Muscle of back (tissue), 11 donors: ENCODE data around the gene PLCH1. TPM values are rescaled to one million over a fixed set of nuclear protein-coding genes. Genes with fewer than 3 reads are reported as not detected.

Experiments used
- DNase-seq, 3 donors: peaks; one replicate each; pipeline versions ENCODE4 v3.0.0 to v3.0.0-alpha.2; 2013
- polyA plus RNA-seq, 10 donors: library from polyadenylated mRNA; unstranded; fragments of 120-200 nt; gene quantifications; one replicate each; pipeline ENCODE4 v1.2.1, GENCODE V29; 2013; ENCODE audit not compliant: insufficient read length in 10 of 10

PLCH1 gene
- polyA plus RNA-seq, 10 donors: 0.18 to 0.75 (median 0.32) TPM

- no peak for DNase-seq
Measured at GRCh38 chr3:155550391-155550790, 194.5 kb downstream of the PLCH1 start.

DNA sequence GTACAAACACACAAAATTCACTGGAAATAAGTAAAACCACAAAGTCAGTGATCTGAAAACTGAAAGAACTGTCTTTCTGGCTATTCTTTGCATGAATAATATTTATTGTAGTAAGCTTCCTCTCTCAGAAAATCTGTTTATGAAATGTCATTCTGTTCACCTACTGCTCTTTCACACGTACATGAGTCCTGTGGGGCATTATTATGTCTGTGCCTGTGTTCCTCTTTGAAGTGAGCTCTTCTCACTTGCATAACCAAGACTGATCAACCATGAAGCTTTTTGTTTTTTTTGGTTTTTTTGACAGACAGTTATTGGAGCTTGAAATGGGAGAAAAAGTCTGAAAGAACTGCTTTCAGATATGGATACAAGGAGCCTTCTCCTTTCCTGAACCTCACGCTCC lies 195.8 kb downstream of the PLCH1 start:
- DNase-seq: no peak

DNA sequence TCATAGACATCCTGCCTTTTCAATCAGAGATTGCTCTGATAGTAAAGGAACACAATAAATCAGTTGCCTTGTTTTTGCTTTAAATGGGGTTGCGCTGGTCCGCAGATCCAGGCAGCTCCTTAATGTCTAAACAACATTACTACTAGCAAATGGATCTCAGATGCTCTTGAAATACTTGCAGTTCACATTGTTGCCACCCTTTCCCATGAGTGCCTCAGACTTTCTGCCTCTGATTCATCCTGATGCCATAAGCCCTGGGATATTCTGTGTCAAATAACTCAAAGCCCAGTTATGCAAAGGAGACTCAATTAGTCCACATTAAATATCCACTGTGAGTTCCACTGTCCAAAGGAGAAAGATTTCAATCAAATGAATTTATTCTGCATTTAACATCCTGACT lies 196.7 kb downstream of the PLCH1 start:
- DNase-seq: no peak

DNA sequence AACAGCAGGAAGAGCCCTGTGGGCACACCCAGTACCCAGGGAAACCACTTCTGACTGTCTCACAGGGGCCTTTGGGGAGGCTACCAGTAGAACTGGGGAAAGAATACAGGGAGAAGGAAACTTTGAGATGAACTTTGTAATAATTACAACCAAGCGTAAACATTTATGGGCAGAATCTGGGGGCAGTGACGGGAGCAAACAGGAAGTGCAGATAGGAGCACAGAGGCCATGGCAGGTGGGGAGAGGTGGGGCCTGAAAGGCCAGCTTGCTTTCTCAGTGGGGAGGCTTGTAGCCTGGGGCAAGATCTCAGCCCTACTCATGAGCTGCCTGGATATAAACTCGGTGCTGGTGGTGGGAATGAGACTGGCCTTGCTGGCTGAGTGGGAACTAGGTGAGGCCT lies 209.8 kb downstream of the PLCH1 start:
- no peak for DNase-seq

GRCh38 chr3:155528579-155528978 lies 216.3 kb downstream of the PLCH1 start:
- DNase-seq: no peak

GRCh38 chr3:155525324-155525833 lies 219.5 kb downstream of the PLCH1 start:
- DNase-seq: no peak

DNA sequence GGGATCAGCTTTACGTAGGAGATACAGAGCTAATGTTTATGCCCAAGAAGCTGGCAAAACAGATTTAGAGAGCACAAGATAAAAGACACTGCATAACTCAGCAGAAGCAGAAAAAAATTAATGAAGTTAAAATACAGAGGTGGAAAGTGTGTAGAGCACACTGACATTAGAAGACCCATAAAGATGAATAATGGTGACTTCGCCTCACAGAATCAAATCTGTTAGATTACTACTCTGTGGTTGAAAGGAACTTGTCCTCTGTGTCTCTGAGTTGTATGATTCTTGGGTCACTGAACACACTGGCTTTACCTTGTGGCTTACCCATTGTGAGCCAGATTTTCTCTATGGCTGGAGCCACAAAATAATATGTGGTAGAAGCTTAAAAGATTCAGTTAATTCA lies 224.4 kb downstream of the PLCH1 start:
- no peak for DNase-seq

- DNase-seq: no peak
Measured at GRCh38 chr3:155519078-155519477, 225.8 kb downstream of the PLCH1 start.

- DNase-seq: no peak
Measured at GRCh38 chr3:155517903-155518302, 227.0 kb downstream of the PLCH1 start.

DNA sequence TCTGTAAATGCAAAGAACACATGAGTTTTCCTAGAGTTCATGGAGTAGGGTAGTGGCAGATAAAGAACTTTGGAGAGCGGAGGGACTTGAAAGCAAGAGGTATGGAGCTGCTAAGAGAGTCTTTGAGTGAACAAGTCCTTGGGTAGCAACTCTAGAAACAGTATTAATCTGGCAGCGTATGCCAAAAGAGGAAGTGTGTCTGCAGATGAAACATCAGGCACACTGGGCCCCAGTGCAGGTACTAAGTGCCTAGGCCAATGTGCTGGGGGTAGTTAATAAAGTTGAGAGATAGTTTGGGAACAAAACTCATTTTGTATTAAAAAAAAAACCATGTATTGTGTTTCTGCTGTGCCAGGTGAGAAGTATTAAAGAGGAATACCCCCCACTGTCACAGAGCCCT lies 228.4 kb downstream of the PLCH1 start:
- no peak for DNase-seq

GRCh38 chr3:155512867-155513261 lies 232.0 kb downstream of the PLCH1 start:
- no peak for DNase-seq

DNA sequence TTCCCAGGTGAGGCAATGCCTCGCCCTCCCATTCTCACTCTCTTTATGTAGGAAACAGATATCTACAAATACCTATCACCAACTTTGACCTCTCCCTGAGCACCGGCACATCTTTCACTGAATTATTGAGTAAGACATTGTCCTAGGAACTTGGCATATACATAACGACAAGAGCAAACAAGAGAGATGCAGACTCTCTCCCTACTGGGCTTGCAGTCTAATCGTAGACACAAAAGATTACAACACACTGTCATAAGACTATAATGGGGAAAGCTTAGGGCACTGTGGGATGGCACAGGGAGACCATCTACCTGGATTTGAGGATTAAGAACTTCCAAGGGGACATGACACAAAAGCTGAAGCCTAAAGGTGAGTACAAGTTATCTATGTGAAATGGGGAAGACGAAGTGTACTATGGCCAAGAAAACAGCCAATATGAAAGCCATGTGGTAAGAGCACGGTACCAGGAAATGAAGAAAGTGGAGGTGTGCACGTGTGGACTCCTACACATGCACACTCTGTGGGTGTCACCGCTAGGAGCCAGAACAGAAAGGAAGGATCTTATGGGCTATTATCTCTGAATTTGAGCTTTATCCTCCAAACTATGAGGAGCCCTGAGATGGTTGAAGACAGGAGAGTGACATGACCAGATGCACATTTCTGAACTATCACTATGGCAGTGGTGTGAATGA lies 232.6 kb downstream of the PLCH1 start:
- DNase-seq: no peak

DNA sequence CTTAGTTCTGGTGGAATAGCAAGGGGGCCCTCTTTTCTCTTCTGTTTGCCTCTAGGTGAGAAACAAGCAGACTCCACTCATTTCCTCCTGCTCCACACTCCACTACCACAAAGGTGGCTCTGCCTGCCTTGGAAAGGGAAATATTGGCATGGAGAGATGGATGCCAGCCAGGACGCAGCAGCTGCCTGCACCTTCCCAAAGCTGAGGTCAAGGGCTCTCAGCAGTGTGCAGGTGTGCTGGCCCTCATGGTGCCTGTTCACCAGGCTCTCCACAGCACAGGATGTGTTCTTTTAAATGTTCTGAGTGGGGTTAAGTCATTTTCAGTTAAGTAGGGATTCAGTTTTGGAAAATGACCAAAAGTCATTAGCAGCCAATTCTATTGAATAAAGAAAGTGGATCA lies 240.2 kb downstream of the PLCH1 start:
- DNase-seq: no peak

GRCh38 chr3:155502630-155503029 lies 242.2 kb downstream of the PLCH1 start:
- no peak for DNase-seq

DNA sequence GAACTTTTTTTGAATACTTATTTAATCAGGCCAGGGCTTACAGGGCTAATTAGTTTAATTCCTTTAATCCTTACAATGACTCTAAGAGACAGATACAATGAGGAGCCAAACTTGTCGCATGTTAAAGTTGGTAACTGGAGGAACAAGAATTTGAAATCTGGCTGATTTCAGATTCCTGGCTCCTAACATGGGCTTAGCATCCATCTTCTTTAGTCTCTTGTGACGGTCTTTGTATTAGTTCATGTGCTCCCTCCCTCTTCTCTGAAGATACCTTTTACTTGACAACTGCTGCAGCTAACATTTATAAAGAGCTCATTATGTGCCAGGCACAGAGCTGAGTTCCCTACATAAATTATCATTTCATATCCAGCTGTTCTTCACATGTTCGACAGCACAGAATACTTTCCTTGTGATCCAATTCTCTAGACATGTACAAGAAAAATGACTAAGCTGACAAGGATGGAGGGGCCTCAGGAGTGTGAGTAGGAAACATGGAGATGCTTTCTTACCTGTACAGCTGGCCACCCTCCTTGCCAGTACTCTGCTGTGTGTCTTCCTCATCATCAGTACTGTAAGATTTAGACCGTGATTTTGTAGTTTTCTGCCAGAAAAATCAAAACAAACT lies 244.6 kb downstream of the PLCH1 start:
- peak in 1 of 3 donors; percentile 32 for DNase-seq

GRCh38 chr3:155497930-155498647 lies 246.8 kb downstream of the PLCH1 start:
- peak in 1 of 3 donors; percentile 69 for DNase-seq

DNA sequence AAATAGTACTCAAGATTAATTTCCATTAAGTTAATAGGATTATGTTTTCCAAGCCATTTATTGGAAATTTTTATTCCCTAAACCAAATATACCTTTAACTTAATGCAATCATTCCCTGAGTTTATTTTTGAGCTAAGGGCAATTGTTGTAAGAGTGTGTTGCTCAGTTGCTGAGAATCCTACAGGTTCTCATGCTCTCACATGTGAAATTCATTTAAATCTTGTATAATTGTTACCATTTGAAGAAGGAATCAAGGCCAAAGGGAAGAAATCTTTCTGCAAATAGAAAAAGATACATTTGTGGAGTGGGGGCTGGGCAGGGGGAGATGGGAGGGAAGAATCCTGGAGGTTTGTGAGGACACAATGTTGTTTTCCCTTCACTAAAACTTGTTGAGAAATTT lies 248.7 kb downstream of the PLCH1 start:
- no peak for DNase-seq

DNA sequence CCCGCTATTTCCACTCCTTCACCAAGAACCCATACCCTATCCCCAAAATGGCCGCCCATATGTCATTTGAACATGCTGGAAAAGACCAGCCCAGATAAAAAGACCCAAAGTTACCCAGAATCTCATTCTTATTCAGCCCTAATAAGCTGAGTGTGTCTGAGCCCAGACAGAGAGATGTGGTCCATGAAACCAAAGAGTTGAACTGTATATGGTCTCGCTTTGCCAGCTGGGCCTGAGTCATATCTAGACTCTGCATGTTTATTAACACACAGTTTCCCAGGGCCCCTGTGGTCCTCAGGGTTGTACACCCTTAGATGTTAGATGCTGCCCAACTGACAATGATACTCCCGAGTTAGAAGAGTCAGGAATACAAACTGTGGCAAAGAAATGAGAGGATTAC lies 249.5 kb downstream of the PLCH1 start:
- DNase-seq: no peak

DNA sequence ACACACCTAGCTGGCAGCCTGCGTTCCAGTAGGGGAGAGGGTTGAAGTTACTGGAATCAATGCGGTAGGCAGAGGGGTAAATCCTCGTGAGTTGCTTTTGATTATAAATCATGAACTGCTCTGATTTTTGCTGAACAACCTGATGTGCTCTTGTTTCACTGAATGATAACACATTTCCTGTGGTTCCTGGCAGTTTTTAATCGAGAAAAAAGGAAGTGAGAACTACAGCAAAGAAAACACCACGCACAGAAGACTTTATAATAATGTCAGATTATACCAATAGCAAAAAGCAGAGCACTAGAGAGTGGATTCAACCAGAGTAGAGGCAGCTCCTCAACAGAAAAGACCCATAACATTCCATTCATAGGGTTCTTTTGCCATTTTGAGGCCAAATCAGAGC lies 250.5 kb downstream of the PLCH1 start:
- DNase-seq: no peak

GRCh38 chr3:155492841-155493240 lies 252.0 kb downstream of the PLCH1 start:
- DNase-seq: no peak

GRCh38 chr3:155491696-155492095 lies 253.2 kb downstream of the PLCH1 start:
- DNase-seq: no peak

DNA sequence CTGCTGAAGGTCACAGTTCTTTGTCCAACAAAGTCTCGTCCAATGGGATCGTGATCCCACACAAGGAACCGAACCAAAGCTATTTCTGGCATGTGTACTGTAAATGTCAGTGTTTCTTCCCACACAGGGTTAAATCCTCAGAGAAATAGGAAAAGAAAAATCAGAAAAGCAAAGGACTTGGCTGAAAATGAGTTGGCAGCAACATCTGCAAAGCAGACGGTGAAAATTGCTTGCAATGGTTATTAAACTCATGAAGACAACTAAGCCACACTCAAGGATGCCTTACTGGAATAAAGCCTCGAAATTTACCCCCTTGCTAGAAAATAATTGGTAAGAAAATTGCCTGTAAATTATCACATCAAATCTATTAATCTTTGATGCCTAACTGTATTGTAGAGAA lies 256.2 kb downstream of the PLCH1 start:
- peak in 1 of 3 donors; percentile 27 for DNase-seq

DNA sequence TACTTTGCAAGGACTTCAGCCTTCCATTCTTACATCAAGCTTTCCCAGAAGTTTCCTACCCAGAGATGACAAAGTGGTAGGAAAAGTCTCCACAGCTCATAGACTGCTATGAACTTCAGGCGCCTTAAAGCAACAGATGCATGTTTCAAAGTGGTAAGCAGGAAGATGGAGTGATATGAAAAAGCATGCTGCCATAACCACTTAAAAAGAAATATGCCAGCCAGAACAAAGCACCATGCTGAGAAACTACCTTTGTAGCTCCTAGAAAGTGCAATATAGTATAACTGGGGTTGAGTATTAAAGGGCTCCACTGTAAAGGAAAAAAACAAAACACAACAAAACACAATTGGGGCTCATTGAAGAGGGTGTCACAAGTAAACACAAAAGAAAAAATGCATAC lies 259.0 kb downstream of the PLCH1 start:
- no peak for DNase-seq
